ENCODE results near the gene PLEKHA5.

PLEKHA5 gene

GRCh38 chr12:19234981-19235871 lies 105.7 kb downstream of the PLEKHA5 start:
- DNase-seq, result no peak

- DNase-seq, result no peak
These were observed 107.1 kb downstream of the PLEKHA5 start for GRCh38 chr12:19236656-19237055.

DNA sequence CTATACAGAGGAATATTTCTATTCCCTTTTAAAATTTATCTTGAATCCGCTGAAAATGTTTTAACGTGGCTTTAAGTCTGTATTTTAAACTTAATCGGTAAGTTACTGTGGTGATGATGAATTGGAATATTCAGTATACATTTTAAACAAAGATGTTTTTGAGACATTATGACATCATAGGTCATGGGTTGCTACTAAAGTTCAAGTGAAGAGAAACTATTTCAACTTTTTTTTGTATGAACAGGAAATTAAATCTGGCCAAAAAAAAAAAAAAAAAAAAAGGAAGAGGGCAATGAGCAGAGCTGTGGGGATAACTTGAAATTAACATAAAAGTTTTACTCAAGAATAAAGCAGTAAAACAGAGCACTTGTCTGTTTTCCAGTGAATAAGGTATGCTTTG lies 109.0 kb downstream of the PLEKHA5 start:
- DNase-seq, result no peak

DNA sequence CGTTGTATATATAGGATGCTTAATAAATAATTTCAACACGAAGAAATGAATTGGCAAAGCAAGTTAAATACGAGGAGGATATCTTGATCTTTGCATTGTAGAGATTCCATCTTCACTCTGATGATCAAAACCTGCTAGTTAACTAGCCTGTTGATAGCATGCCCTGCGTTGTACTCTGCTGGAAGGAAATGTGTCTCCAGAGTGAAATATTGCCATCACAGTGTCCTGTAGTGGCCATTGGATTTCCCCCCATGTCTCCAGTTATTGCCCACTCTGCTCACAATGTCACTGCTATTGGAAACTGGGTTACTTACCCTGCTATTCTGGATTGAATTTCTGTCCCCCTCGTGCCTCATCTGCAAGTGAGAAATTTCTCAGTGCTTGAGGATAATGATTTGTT lies 109.6 kb downstream of the PLEKHA5 start:
- DNase-seq, result no peak

GRCh38 chr12:19239616-19240234 lies 110.2 kb downstream of the PLEKHA5 start:
- no peak for DNase-seq

GRCh38 chr12:19242581-19242980 lies 113.0 kb downstream of the PLEKHA5 start:
- no peak for DNase-seq

DNA sequence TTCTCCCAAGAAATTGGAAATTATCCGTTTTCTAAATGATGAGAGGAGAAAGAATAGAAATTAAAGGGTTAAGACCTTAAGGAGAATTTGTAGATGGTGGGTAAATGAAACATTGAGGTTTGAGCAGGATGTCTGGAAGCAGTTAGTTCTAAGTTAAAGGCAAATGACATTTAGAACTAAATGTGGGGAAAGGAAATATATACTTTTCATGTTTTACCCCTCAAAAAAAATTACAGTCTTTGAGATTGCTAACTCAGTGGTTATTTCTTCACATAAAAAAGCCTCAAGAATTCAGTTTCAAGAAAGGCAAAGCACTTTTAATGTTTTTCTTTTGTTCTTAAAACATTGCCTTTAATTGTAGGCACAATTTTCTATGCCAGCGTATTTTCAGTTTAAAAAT lies 114.0 kb downstream of the PLEKHA5 start:
- no peak for DNase-seq

DNA sequence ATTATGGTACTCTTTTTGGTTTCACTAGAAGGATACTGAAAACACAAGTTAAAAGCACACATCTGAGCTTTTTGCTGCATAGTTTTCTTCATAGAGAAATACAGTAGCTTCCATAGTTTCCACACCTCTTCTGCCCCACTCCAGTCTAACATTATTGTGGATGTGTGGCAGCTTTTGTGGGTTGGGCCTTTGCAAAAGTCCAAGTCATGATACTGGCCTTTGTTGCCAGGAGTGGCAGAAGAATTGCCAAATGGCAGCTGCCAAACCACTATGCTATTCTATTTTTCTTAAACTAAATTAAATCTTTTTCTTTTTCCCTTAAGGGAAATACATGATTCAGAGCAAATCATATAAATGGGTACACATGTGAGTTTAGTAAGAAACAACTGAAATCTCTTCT lies 114.8 kb downstream of the PLEKHA5 start:
- DNase-seq, result no peak

GRCh38 chr12:19245106-19245505 lies 115.6 kb downstream of the PLEKHA5 start:
- DNase-seq, result no peak

- DNase-seq, result no peak
These were observed 116.1 kb downstream of the PLEKHA5 start for GRCh38 chr12:19245666-19246065.

GRCh38 chr12:19246933-19247332 lies 117.4 kb downstream of the PLEKHA5 start:
- no peak for DNase-seq

DNA sequence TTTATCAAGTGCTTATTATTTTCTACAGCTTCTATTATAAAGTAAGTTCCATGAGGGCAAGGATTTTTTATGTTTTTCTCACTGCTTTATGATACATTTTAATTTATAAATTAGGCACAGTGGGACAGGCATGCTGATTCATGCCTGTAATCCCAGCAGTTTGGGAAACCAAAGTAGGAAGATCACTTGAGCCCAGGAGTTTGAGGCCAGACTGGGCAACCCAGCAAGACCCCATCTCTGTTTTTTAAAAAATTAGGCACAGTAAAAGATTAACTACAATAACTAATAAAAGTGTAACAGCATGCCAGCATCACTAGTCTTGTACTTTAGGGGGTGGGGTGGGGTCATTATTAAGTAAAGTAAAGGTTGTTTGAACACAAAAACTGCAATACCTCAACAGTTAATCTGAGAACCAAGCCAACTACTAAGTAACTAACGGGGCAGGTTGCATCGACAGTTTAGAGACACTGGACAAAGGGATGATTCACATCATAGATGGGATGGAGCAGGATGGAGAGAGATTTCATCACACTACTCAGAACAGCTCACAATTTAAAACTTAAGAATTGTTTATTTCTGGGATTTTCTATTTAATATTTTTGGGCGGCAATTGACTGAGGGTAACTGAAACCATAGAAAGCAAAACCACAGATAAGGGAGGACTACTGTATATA lies 119.5 kb downstream of the PLEKHA5 start:
- DNase-seq, result no peak

- DNase-seq, result no peak
These were observed 122.1 kb downstream of the PLEKHA5 start for GRCh38 chr12:19251481-19252132.

DNA sequence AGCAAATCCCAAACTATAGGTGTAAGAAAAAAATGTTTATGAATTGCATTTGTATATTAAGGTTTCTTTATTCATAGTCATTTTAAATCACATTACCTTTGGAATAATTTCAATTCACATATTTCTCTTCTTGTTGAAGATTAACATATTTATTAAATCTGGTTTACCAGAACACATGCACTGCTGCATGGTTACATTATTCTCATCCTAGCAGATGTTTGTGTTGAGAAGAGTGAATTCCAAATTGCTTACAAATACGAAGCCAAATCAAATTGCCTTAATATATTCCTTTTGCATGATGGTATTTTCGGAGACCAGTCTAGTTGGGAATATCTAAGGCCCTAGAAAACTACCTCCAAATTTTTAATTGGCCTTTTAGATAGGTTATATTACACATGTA lies 130.6 kb downstream of the PLEKHA5 start:
- DNase-seq, result no peak

DNA sequence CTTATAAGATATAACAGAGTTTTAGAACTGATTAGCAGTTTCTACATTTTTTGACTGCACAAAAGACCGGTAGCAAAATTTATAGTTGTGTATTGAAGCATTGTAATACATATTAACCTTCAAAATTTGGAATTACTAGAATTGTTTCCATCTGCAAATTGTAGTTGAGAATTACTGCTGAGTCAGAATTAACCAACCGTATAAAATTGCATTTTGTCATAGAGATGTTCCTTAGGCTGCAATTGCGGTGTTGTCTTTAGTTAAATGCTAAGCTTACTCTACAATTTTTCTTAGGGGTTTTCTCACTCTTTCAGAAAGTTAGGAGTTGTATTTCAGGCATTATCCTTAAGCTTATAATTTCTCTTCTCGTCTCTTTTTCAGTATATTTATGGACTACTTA lies 132.2 kb downstream of the PLEKHA5 start:
- DNase-seq, result no peak

GRCh38 chr12:19263672-19264071 lies 134.1 kb downstream of the PLEKHA5 start:
- no peak for DNase-seq

DNA sequence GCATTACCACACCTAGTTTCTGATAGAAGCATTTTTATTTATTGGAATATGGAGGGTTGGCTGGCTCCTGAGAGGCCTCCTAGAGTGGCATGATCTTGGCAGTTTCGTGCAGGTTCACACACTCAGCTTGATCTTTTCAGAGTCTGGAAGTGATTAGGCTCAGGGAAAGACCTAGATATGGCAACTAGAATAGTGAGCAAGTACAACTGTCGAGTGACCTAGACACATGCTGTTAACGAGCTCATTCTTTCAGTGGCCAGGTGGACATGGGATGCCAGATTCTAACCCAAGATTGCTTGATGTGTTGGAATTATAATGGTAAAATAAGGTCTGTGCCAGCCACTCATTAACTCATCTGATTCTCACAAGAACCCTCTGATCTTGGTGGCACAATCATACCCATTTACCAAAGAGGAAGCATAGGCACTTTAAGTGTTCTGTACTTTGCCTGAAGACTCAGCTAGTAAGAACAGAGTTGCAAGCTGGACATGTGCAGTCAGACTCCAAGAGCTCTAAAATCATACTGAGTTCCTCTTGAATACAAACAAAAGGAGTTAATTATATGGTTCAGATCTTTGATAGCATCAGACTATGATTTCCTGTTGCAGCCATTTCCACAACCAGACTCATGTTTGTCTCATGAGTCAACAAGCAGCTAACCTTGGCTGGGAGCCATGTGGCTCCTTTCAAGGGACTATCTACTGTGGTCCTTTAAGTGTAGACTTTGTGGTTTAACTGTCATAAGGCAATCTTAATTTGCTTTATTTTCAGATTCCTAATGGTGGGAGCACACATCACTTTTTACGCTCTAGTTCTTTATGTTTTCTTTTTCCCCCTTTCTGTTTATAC lies 144.2 kb downstream of the PLEKHA5 start:
- peak; percentile 56 for DNase-seq

DNA sequence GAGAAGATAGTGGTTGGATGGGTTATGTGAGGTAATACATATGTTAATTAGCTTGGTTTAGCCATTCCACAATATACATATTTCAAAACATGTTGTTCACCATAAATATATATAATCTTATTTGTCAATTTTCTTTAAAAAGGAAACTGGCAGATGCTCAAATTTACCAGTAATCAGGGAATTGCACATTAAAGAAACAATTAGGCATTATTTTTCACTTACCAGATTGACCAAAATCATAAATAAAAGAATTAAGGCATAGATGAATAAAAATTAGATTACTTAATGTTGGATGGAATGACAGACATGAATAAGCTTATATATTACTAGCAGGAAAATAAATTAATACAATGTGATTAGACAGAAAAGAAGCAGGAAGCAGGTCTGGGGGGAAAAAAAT lies 147.2 kb downstream of the PLEKHA5 start:
- DNase-seq, result no peak

DNA sequence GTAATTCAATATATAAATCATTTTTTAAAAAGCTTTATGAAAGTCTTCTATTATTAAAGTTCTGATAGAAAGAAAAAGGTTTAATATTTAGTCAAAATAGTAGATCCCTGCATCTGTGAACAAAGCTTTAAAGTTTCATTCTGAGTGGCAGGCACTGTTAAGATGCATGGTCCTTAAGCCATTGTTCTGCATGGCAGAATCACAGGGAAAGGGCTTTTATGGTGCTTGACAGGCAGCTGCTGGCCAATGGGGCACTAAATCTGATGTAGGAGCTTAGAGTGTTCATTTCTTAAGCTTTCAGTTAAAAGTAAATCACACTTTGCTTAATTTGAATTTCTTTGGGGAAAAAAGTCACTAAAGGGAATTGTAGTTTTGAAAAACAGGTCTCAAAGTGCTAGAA lies 148.2 kb downstream of the PLEKHA5 start:
- no peak for DNase-seq

DNA sequence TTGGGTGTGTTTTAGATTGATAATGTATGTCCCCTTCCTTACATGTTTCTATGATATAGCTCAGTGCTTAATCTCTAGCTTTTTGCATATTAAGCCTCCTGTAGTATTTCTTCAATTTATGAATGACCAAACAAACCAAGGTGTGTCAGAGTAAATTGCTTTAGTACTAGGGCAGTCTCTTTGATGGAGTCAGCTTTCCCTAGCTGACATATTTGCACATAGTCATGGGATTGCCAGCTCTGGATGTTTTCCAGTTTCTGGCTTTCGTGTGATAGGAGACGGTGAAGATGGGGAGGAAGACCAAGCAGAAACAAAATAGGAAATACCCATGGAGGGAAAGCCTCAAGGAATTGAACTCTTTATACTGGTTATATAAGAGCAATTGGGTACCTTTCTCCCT lies 148.9 kb downstream of the PLEKHA5 start:
- DNase-seq, result no peak

- DNase-seq, result no peak
These were observed 152.7 kb downstream of the PLEKHA5 start for GRCh38 chr12:19282133-19282699.

DNA sequence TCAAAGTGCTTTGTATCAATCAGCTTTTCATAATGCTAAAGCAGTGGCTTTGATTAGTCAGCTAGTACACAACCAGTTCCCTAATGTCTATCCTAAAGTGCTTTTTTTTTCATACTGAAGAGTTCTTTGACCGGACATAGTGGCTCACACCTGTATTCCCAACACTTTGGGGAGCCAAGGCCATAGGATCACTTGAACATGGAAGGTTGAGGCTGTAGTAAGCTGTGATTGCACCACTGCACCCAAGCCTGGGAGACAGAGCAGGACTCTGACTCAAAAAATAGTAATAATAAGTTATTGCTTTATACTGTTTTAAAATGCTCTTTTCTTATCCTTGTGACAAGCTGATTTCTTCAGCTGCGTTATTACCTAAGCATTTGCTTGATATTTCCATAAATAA lies 155.1 kb downstream of the PLEKHA5 start:
- DNase-seq, result no peak

Measured in left hindlimb (tissue), 1 donor.